GM19372 (cell line): ENCODE data around the gene TKT.

Source experiments
- ATAC-seq: cut with Tn5 transposase; IDR thresholded peaks from one replicate; pipeline ENCODE4 v1.9.1; 2021; ENCODE audit warnings: mild to moderate bottlenecking, low read depth, moderate library complexity; ENCODE audit not compliant: unreplicated experiment

TKT gene

DNA sequence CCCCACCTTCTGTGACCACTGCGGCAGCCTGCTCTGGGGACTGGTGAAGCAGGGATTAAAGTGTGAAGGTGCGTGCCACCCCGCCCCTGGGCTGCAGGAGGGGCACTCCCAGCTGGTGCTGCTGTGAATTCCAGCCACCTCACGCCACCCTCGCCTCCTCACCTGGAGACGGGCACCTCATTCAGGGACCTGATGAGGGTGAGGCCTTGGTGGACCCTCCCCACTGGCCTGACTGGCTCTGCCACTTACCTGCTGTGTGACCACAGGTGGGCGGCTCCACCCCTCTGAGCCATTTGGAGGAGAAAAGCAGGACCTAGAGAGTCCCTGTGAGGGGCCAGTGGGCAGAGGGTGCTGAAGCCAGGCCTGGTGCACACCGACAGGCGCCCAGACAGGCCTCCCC is 72.3 kb downstream of the TKT start:
- no peak for ATAC-seq

- no peak for ATAC-seq
Observed at GRCh38 chr3:53182764-53183355, 73.0 kb downstream of the TKT start.

- no peak for ATAC-seq
Observed at GRCh38 chr3:53181528-53181927, 74.3 kb downstream of the TKT start.

DNA sequence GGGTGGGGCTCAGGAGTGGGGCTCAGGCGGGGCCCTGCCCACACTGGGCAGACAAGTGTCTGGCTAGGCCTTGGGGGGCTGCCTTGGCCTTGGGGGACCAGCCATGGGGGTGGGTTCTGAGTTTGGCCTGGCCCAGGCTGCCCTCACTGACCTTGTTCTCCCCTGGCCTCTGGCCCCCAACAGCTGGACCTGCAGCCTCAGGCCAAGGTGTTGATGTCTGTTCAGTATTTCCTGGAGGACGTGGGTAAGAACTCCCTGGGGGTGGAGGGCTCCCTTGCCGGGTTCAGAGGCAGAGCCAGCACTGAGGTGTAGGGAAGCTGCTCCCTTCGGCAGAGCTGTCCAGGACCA is 74.8 kb downstream of the TKT start:
- peak; percentile 22 for ATAC-seq

DNA sequence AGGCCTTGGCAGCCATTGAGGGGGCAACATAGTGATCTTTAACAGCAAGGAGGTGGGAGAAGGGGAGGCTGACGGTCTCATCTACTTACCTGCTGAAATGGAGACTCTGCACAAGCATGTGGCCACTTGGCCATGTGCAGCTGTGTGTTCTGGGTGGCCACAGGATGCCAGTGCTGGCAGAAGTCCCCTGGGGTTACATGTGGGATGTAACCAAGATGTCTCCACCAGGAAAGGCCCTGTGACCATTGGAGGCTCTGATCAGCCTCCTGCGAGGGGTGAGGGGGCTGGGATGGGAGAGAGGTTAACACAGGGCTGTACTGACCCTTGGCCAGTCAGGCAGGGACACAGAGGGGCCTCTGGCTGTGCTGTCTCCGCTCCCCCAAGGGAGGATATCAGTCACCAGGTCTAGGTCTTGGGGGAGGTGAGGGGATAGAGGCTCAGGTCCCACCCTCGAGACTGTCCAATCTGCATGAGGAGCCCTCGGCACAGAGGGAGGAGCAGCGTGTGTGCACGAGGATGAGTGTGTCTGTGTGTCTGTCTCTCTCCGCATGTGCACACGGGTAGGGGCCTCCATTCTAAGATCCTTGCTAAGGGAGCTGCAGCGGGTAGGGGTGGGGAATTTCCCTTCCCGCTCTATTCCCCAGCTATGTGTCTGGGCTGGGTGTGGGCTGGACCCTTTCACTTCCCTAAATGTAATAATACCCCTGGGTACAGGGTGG is 75.4 kb downstream of the TKT start:
- peak; percentile 98 for ATAC-seq

DNA sequence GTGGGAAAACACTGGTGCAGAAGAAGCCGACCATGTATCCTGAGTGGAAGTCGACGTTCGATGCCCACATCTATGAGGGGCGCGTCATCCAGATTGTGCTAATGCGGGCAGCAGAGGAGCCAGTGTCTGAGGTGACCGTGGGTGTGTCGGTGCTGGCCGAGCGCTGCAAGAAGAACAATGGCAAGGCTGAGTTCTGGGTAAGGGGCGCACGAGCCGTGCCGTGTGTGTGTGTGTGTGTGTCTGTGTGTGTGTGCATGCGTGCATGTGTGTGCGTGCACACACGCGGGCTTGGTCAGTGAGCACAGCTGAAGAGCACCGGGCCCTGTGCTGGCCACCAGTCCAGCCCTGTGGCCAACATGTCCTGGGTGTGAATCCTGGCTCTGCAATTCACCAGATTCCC is 76.2 kb downstream of the TKT start:
- no peak for ATAC-seq

GRCh38 chr3:53178246-53178645 is 77.6 kb downstream of the TKT start:
- no peak for ATAC-seq

DNA sequence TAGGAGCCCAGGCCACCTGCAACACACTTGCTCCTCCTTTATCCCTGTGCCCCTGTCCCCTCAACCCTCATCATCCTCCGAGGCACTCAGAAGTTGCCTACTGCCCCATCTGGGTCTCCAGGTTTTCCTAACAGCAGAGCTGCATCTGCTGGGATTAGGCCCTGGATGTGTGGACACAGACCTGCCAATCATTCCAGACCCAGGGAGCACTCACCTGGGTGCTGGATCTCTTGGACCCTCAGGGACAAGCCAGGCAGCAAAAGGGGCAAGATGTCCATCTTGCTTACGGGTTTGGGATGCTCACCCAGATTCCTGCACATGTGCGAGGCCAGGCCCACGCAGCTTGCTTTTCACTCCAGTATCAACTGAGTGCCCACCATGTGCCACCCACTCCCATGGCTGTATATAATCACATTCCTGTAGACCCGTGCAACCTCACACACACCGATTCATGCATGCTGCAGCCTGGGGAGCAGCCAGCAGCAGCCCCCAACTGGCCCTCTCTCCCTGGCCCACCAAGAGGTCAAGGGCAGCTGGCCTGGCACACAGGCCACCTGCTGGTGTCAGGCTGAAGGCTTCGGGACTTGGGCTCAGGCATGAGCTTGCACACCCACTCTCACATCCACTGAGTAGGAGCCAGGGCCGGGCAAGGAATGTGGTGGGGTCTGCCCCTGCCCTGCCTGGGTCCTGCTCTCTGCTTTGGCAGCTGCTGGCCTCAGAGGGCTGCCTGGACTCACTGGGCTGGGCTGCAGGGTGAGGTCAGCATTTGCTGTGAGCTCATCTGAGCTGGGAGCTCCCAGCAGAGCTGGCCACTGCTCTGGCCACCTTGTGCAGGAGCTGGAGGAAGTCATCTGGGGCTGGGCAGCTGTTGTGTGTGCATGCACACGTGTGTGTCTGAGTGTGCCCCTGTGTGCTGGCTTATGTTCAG is 79.9 kb downstream of the TKT start:
- ATAC-seq = no peak
